Panc1 (cell line): ENCODE data around the gene DDX59. TPM values are rescaled to one million over a fixed set of nuclear protein-coding genes. Genes with fewer than 3 reads are reported as not detected.

Source experiments
- ATAC-seq: fragments of 200-7000 bp; cut with Tn5 transposase; 2 replicates; pipeline ENCODE4 v1.9.1; 2020; ENCODE audit warnings: mild to moderate bottlenecking, moderate library complexity
- BruUV-seq: library from RNA; stranded (reverse); fragments of 400-500 nt; replicated peaks from 2 replicates; lab custom pipeline; 2021; lab: Mats Ljungman, UMichigan
- CTCF ChIA-PET: fragments of 300-600 bp; sonication (Branson Sonifier 250); formaldehyde crosslinking; loops from one replicate; lab custom pipeline; 2022; ENCODE audit warnings: antibody characterized with exemption; lab: Charles Lee
- POLR2A ChIA-PET: fragments of 300-600 bp; sonication (Branson Sonifier 250); formaldehyde crosslinking; loops from one replicate; lab custom pipeline; 2022; ENCODE audit warnings: antibody characterized with exemption; lab: Charles Lee
- DNase-seq: peaks from one replicate; pipeline ENCODE4 v3.0.0-alpha.2; 2010; ENCODE audit warnings: low read depth, low spot score
- H3K27ac ChIP-seq: 2 replicates; pipeline ENCODE4 v1.5.1; 2011; ENCODE audit warnings: mild to moderate bottlenecking, low read length, inconsistent platforms
- H3K27me3 ChIP-seq: fragments of 200-500 bp; sonication (Bioruptor generic); 2 replicates; pipeline ENCODE4 v1.6.0; 2014; ENCODE audit warnings: low read length, inconsistent platforms; ENCODE audit not compliant: control insufficient read depth, insufficient read depth
- H3K36me3 ChIP-seq: fragments of 200-500 bp; sonication (Bioruptor generic); 2 replicates; pipeline ENCODE4 v1.5.1; 2014; ENCODE audit warnings: inconsistent platforms, mild to moderate bottlenecking, low read length, moderate library complexity; ENCODE audit not compliant: control insufficient read depth, insufficient read depth
- H3K4me1 ChIP-seq: 2 replicates; pipeline ENCODE4 v1.5.1; 2011; ENCODE audit warnings: inconsistent platforms, mild to moderate bottlenecking, low read length, moderate library complexity; ENCODE audit not compliant: control insufficient read depth, insufficient read depth
- H3K4me3 ChIP-seq, 2 experiments: 2 replicates each; pipeline ENCODE4 v1.5.1; 2011 to 2012; ENCODE audit warnings: low read depth in 2 of 2, low read length in 2 of 2, mild to moderate bottlenecking in 2 of 2, inconsistent platforms in 1 of 2, moderate library complexity in 1 of 2
- H3K9me3 ChIP-seq: fragments of 200-500 bp; sonication (Bioruptor generic); 2 replicates; pipeline ENCODE4 v1.5.1; 2014; ENCODE audit warnings: low read depth, mild to moderate bottlenecking, inconsistent platforms, low read length, moderate library complexity; ENCODE audit not compliant: control insufficient read depth, insufficient read depth
- CTCF ChIP-seq: fragments of 450-650 bp; IDR thresholded peaks from 2 replicates; pipeline ENCODE4 v1.5.1; 2017; ENCODE audit warnings: mild to moderate bottlenecking
- POLR2AphosphoS5 ChIP-seq: IDR thresholded peaks from 2 replicates; pipeline ENCODE4 v1.6.1; 2012; ENCODE audit warnings: mild to moderate bottlenecking, low read depth, low read length, moderate library complexity
- REST ChIP-seq, 2 experiments: IDR thresholded peaks; 2 replicates each; pipeline ENCODE4 v1.6.1; 2011 to 2012; ENCODE audit warnings: low read depth in 2 of 2, control low read depth in 1 of 2, low read length in 1 of 2, mild to moderate bottlenecking in 1 of 2, moderate library complexity in 1 of 2; ENCODE audit not compliant: insufficient read depth in 1 of 2
- SIN3A ChIP-seq: IDR thresholded peaks from 2 replicates; pipeline ENCODE4 v1.6.1; 2012; ENCODE audit warnings: low read depth, mild to moderate bottlenecking, low read length, moderate library complexity, borderline replicate concordance; ENCODE audit not compliant: insufficient read depth
- TCF7L2 ChIP-seq: IDR thresholded peaks from 2 replicates; pipeline ENCODE4 v1.6.1; 2011; ENCODE audit warnings: mild to moderate bottlenecking, low read depth, low read length, inconsistent platforms
- in situ Hi-C: cut with HindIII; loops from 2 replicates; pipeline ENCODE4 v1.10.0; 2016; ENCODE audit warnings: low sequenced_read_pairs, low pct_unique_long_range_greater_than_20kb
- intact Hi-C: fragments of 100-400 bp; cut with micrococcal nuclease; formaldehyde crosslinking; loops from one replicate; pipeline ENCODE4 v1.10.0; 2022; ENCODE audit not compliant: unreplicated experiment
- total RNA-seq: library from RNA; stranded (reverse); gene quantifications from one replicate; pipeline ENCODE4 v1.2.1, GENCODE V29; 2021; ENCODE audit not compliant: unreplicated experiment

Gene DDX59
- total RNA-seq, 1 experiment from 2014 or later = 26.4 TPM

- BruUV-seq = no TSS peak
- no peak overlapping the region for H3K4me3 ChIP-seq
- ChIA-PET CTCF (interaction anchor here (0.5 kb wide), 1 partner anchor 71 kb away, joined by 3 read pairs; no protein-coding TSS in a partner anchor), POLR2A (no interaction called here)
- DNase-seq (no peak), ATAC-seq (no peak)
- intact Hi-C loops (no loop called here), in situ Hi-C loops (no loop called here)
- no peaks in the 10 kb centered on the region for H3K36me3 ChIP-seq
- no peak overlapping the region for H3K27ac ChIP-seq
- no peaks in the 10 kb centered on the region for H3K4me1 ChIP-seq
- H3K9me3 ChIP-seq = no peaks in the 10 kb centered on the region
- TF ChIP-seq POLR2AphosphoS5 (no peak), TCF7L2 (no peak), CTCF (no peak), REST (IDR thresholded peaks at IDR 0.05; ENCODE audit: insufficient read depth in 1 of 2, low read depth in 2 of 2, low read length in 1 of 2) (no peak)
- H3K27me3 ChIP-seq = no peaks in the 10 kb centered on the region
These were observed 23.6 kb upstream of the DDX59 start for GRCh38 chr1:200693327-200693726.

GRCh38 chr1:200692316-200692715 is 22.6 kb upstream of the DDX59 start:
- ChIA-PET CTCF (no interaction called here), POLR2A (no interaction called here)
- TF ChIP-seq SIN3A (no peak), REST (IDR thresholded peaks at IDR 0.05; ENCODE audit: insufficient read depth in 1 of 2, low read depth in 2 of 2, low read length in 1 of 2) (no peak), CTCF (no peak), TCF7L2 (no peak)
- H3K4me1 ChIP-seq = no peaks in the 10 kb centered on the region
- ATAC-seq (no peak), DNase-seq (no peak)
- H3K4me3 ChIP-seq = no peak overlapping the region
- H3K27me3 ChIP-seq = no peaks in the 10 kb centered on the region
- no peak overlapping the region for H3K27ac ChIP-seq
- no peaks in the 10 kb centered on the region for H3K9me3 ChIP-seq
- no TSS peak for BruUV-seq
- intact Hi-C loops (no loop called here), in situ Hi-C loops (no loop called here)
- H3K36me3 ChIP-seq = no peaks in the 10 kb centered on the region
